NCI-H2196 treated with DMSO at 0.1 percent for 48 hours (cell line): ENCODE measurements around the gene R3HCC1L.
"Not testable (repeated sequence)": the region's sequence is repeated elsewhere in the genome, so short reads cannot be mapped to it uniquely, and the experiment has no call there.

Experiments used
- DNase-seq: peaks from one replicate; lab custom pipeline; 2025; ENCODE audit not compliant: unreplicated experiment; lab: John Stamatoyannopoulos, UW

The R3HCC1L gene

DNA sequence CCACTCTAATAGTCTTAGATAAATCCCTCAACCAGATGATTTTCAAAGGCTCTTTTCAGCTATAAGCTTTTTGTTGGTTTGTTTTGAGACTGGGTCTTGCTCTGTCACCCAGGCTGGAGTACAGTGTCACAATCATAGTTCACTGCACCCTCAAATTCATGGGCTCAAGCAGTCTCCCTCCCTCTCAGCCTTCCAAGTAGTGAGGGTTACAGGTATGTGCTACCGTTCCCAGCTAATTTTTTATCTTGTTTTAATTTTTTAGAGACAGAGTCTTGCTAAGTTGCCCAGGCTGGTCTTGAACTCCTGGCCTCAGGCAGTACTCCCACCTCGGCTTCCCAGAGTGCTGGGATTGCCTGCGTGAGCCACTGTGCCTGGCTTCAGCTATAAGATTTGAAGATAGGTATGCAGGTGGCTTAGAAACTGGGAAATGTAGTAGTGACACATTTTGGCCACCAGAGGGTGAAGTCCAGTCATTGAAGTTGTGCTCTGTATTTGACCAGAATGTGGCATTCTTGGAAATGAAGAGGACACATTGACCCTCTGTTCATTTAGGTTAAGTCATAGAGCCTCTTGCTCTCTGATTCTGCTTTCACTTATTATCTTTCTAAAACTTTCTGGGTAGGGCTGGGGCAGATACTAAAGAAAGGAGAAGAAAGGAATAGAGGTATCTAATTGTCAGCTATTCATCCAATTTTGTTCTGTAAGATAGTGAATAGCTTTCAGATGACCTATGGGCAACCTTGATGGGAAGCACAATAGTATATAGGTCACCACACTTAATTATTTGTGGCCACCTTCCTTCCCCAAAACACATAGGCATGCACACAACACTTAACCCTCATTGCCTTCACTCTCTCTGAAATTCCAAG, 36.0 kb downstream of the R3HCC1L start:
- DNase-seq, result no peak

DNA sequence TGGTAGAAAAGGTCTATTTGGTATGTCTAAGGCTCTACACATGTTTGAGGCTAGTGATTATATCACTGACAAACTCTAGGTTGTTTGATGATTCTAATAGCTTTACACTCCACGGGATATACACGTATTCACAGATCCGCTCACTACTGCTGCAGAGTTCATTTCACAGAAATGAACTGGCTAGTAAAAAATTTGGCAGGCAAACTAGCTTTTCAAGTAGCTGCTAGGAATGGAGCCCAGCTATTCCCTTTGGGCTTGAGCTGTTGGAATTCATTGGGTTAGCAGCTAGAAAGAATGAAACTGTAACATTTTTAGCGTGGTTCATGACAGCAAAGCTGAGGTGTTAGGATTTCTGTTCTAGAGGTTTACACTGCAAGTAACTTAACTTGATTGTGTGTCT, 37.6 kb downstream of the R3HCC1L start:
- no peak for DNase-seq

- DNase-seq, result no peak
Observed at GRCh38 chr10:98172495-98172894, 38.0 kb downstream of the R3HCC1L start.

DNA sequence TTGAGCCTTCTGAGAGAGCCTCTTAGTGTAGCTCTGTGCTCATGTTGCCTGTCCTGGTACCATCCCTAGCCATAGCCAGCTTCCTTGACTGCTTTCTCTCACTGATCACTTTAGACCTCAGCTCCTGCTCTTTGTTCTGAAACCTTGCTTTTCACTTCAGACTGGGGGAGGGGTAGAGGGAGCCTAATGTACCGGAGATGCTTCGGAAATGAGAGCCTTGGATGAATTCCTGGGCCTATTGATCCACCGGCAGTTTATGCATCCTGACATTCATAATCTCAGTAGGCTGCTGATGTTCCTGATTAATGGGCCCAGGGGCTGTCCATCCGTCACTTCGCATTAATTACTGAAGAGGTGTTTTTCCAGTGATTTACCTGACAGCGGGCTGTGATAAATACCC, 38.8 kb downstream of the R3HCC1L start:
- DNase-seq, result no peak

DNA sequence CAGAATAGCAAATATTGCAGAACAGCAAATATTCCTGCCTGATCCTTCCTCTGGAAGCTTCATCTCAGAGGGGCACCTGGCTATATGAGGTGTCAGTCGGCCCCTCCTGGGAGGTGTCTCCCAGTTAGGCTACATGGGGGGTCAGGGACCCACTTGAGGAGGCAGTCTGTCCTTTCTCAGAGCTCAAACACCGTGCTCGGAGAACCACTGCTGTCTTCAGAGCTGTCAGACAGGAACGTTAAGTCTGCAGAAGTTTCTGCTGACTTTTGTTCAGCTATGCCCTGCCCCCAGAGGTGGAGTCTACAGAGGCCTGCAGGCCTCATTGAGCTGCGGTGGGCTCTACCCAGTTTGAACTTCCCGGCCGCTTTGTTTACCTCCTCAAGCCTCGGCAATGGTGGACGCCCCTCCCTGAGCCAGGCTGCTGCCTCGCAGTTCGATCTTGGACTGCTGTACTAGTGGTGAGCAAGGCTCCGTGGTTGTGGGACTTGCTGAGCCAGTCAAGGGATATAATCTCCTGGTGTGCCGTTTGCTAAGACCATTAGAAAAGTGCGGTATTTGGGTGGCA, 48.0 kb downstream of the R3HCC1L start:
- not testable (repeated sequence) for DNase-seq

GRCh38 chr10:98186681-98187080, 52.2 kb downstream of the R3HCC1L start:
- DNase-seq, result no peak

GRCh38 chr10:98190773-98191172, 56.3 kb downstream of the R3HCC1L start:
- DNase-seq, result not testable (repeated sequence)

- no peak for DNase-seq
Observed at GRCh38 chr10:98193037-98193436, 58.6 kb downstream of the R3HCC1L start.

DNA sequence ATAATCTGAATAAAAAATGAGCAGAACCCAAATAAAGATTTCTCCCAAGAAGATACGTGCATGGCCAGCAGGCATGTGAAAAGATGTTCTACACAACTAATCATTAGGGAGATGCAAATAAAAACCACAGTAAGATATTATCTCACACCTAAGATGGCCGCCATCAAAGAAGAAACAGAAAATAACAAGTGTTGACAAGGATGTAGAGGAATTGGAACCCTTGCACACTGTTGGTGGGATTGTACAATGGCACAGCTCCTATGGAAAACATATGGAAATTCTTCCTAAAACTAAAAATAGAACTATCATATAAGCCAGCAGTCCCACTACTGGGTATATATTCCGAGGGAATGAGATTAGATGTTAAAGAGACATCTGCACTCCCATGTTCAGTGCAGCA, 60.2 kb downstream of the R3HCC1L start:
- no peak for DNase-seq

GRCh38 chr10:98195120-98195519, 60.7 kb downstream of the R3HCC1L start:
- no peak for DNase-seq

GRCh38 chr10:98196985-98197384, 62.5 kb downstream of the R3HCC1L start:
- DNase-seq, result no peak

DNA sequence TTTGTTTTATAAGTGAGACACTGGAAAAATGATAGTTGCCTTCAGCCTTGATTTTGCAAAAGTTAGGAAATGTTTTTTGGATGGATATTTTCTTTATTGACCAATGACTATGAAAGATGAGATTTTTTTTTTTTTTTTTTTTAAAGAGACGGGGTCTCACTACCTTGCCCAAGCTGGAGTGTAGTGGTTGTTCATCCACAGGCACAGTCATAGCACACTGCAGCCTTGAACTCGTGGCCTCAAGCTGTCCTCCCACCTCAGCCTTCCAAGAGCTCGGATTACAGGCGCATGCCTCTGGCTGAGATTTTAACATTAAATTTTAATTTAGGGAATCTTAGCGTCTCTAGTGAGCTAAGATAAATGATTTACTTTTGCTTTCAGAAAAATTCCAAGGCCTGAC, 67.3 kb downstream of the R3HCC1L start:
- DNase-seq, result no peak

- DNase-seq, result no peak
Observed at GRCh38 chr10:98202378-98202777, 67.9 kb downstream of the R3HCC1L start.

DNA sequence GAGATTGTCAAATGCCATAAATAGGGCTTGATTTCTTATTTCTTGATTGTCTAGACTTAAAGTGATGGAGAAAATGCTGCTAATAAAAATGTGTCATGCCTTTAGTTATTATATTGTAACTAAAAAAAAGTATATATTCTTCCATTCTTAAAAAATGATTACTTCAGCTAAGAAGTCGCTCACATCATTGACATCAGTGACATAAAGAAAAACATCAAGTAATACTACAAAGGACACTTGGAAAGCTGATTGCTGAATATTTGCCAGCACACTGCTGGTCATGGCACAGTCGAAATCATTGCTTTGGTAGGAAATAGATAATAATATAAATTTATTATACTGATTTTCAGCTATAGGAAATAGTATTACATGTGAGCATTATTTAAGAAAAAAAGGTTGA, 70.9 kb downstream of the R3HCC1L start:
- DNase-seq, result no peak

GRCh38 chr10:98208925-98209324, 74.5 kb downstream of the R3HCC1L start:
- DNase-seq, result no peak

GRCh38 chr10:98209441-98209840, 75.0 kb downstream of the R3HCC1L start:
- DNase-seq, result no peak

DNA sequence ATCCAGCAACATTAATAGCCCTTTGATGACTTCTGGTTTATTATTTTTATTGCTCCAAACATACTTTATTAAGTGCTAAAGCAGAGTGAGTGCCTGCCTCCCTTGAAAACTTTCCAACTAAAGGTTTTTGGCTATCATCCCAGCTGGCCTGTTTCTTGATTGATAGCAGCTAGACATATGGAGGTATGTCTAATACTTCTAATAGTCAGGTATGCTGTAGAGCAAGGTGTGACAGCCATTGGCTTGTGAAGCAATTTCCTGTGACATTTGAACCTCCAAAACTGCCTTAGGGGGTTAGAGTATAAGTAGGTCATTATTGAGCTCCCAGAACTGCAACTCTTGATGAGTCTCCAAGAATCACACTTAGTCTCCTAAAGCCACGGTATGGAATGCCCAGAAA, 77.7 kb downstream of the R3HCC1L start:
- no peak for DNase-seq

GRCh38 chr10:98213740-98214139, 79.3 kb downstream of the R3HCC1L start:
- no peak for DNase-seq

DNA sequence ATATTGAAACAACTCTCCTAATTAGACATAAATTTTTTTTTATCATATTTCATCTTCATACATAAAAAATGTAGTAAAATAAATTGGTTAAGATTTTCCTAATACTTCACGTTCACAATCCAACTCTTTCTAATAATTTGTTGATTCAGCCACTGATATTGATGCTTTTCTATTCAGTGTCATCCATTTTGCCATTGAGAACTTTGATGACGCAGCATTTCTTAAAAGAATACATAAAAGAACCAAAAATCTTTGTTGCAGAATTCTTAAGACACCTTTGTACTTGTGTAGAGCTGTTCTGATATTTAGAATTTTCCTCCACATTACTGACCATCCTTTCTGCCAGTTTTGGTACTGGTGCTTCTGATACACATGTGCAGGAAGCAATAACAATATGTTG, 80.9 kb downstream of the R3HCC1L start:
- DNase-seq, result no peak

DNA sequence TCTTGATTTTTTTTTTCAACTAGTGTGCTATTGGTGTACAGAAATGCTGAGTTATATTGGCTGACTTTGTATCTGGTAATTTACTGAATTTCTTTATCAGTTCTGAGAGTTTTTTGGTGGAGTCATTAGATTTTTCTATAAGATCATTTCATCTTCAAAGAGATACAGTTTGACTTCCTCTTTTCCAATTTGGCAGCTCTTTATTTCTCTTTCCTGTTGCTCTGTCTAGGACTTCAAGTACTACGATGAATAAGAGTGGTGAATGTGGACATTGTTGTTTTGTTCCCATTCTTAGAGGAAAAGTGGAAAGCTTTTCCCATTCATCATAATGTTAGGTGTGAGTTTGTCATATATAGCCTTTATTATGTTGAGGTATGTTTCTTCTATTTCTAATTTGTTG, 83.3 kb downstream of the R3HCC1L start:
- DNase-seq, result no peak

DNA sequence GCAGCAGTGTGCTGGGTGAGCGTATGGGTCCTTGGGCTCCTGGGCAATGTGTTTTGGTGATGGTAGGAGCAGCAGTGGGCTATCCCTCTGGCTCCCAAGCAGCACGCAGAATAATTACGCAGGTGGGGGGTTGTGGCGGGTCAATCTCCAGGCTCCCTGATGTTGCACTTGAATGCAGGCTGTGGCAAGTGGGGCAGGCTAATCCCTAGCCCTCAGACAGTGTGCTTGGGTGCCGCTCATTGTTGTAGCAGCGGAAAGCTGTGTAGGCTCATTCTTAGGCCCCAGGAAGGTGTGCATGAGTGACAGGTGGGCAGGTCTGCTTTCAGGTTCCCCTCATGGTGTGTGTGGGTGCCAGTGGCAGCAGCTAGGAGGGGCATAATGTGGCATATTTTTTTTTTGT, 89.4 kb downstream of the R3HCC1L start:
- no peak for DNase-seq

DNA sequence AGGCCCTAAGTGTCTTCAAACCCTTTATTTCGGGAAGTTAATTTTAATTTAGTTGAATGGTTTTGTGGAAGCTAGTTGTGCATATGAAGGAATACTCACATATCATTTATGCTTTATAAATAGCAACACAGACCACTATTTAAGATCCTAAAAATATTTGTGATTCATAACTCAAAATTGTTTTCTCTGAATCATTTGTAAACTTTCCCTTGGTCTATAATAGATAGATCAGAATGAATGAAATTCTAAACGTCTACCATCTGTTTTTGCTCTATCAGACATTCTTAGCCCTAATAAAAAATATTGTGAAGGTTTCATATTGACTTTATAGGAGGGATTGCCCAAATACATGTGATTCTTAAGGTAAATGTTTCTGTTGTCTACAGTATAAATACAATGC, 90.1 kb downstream of the R3HCC1L start:
- DNase-seq, result no peak

DNA sequence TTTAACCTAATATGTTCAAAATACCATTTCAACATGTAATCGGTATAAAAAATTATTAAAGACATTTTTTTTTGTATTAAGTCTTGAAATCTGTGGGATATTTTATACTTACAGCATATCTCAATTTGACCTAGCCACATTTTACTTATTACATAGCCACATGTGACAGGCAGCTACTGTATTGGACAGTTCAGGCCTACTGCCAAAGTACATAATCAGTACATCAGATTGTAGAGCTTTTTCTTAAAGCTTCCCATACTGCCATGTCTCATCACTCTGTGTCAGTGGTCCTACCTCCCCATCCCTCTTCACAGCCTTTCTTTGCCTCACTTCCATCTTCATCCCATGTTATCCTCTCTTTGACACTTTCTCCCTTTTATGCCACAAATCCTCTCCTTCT, 90.5 kb downstream of the R3HCC1L start:
- DNase-seq, result no peak
